COR-L47 (cell line): ENCODE results near the gene PRKG1.
A peak's percentile ranks its signal among the peaks of the same experiment; 100 is the strongest.

Experiments used
- DNase-seq: peaks from one replicate; lab custom pipeline; 2025; lab: John Stamatoyannopoulos, UW

Gene PRKG1

GRCh38 chr10:52265131-52265926 is 1191.0 kb downstream of the PRKG1 start:
- DNase-seq, result no peak

DNA sequence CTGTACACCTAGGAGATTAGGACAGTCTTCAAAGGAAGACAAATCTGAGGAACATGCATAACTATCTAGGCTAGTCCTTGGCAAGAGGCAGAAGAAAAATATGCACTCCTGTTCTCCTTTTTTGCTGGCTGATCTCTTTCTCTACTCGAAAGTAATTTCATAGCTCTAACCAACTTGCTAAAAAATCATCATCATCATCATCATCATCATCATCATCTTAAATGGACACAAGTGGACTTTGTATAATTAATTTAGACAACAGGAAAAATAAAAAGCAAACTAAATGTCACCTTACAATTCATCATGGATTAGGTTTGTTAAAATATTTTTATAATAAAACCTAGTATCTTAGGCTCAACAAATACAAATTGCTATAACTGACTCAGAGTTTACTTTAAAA is 1192.6 kb downstream of the PRKG1 start:
- no peak for DNase-seq

DNA sequence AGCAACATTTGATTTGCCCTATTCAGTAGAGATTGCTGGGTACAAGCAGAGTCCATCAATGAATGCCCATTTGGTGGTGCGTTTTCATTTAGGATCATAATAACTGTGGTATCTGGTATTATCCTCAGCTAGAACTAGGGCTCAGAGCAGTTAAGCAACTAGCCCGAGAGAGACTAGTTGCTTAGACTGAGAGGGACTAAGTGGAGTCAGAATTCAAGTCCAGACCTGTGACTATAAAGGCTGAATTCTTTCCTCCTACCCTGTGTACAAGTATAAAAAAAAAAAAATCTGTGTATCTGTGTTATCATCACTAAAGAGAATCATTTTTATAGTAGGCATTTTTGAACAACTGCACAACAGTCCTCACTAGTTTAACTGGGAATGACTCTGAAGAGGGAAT is 1194.5 kb downstream of the PRKG1 start:
- no peak for DNase-seq

GRCh38 chr10:52269233-52269632 is 1194.9 kb downstream of the PRKG1 start:
- DNase-seq, result no peak

DNA sequence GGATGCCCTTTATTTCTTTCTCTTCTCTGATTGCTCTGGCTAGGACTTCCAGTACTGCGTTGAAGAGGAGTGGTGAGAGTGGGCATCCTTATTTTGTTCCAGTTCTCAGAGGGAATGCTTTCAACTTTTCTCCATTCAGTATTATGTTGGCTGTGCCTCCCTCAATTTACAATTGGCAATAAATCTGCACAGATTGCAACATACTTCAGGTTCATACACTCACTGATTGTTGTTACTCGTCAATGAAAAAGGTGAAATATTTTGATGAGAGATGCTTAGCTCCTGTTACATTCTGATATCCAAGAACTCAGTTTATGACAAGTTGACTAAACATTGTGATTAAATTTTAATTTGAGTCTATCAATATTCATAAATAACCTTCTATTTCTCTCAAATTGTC is 1201.9 kb downstream of the PRKG1 start:
- no peak for DNase-seq

DNA sequence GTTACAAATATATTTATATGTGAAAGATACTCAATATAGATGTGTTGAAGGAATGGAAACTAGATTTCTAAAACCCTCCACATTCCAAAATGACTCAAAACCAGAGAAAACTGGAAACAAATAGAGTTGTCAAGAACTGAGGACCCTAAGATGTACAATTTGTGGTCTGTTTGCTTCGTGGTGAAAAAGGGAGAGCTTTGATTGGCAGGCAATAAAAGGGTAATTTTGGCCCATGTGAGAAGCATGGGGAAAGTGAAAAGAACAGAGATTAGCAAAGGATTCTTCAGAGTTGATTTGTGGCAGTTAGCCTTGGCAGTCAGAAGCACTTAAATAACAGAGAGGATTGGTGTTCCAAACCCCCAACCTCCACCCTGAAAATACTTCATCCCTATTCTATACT is 1202.7 kb downstream of the PRKG1 start:
- no peak for DNase-seq

DNA sequence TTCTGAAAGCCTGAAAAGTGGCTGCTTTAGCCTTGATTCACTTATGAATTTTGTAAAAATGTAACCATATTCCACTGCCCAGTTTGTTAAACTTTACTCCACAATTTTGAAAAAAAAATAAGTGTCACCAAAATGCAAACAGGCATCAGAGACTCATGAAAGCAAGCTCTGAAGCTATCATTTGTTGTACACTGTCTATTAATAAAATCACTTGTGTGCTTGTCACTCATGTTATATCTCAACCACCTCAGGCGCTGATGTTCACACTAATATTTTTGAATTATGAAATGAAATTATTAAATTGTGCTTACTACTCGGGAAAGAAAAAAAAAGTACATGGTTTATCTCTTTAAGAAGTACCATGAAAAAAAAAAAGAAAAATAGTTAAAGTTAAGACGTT is 1205.3 kb downstream of the PRKG1 start:
- no peak for DNase-seq

DNA sequence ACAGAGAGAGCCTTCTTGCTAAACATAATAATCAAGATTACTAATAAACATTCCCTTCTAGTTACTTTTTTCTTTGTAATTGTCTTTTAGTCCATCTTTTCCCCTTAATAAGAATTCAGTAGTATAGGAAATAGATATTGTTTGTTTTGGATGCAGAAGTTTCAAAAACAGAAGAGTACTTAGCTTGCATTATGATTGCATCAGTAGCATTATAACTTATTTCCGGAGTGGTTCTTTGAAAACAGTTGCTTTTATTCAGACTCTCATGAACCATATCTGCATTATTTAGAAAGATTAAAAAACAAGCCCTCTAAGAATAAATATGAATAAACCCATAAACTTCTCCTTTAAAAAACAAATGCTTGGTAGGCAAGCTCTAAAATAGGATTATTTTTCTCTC is 1205.8 kb downstream of the PRKG1 start:
- DNase-seq, result no peak

DNA sequence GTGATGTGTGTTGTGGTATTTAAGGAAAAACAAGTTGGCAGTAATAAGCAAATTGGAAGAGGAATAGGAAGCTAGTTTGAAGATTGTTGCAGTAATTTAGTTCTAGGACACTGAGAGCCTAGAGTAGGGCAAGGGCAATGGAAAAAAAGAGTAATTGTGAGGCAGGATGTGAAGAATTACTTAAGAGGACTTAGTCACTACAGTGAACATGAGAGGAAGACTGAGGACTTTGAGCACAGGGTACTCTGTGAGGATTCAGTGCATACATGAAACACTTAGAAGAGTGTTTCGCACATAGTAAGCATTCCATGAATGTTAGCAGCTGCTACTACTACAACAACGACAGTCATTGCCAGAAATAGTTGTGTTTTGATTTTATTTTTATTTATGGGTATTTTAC is 1208.9 kb downstream of the PRKG1 start:
- DNase-seq, result no peak

DNA sequence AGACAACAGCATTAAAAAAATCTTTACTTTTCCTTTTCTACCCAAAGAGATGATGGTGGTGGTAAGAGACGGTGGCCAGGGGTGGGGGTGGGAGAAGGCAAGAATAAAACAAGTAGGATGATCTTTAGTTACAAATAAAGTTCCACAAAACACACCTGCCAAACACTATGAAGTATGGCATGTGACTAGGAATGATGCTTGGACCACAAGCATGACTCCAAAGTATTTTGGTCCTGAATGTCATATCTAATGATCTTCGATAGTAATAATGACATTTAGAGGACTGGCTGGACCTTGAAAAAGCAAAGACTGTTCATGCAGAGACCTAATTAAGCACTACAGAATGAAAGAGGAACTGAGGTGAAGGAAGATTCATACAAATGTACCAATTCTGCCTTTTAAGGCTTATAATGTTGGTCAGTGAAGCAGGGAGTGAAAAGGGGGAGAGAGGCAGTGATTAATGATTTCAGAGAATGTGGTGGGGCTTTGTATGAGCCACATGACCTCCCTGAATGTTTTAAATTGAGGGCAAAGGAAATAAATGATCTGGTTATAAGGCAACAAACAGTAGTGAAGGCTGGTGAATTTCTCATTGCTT is 1210.2 kb downstream of the PRKG1 start:
- no peak for DNase-seq

GRCh38 chr10:52287866-52288265 is 1213.6 kb downstream of the PRKG1 start:
- DNase-seq, result no peak

GRCh38 chr10:52297747-52298146 is 1223.5 kb downstream of the PRKG1 start:
- no peak for DNase-seq

DNA sequence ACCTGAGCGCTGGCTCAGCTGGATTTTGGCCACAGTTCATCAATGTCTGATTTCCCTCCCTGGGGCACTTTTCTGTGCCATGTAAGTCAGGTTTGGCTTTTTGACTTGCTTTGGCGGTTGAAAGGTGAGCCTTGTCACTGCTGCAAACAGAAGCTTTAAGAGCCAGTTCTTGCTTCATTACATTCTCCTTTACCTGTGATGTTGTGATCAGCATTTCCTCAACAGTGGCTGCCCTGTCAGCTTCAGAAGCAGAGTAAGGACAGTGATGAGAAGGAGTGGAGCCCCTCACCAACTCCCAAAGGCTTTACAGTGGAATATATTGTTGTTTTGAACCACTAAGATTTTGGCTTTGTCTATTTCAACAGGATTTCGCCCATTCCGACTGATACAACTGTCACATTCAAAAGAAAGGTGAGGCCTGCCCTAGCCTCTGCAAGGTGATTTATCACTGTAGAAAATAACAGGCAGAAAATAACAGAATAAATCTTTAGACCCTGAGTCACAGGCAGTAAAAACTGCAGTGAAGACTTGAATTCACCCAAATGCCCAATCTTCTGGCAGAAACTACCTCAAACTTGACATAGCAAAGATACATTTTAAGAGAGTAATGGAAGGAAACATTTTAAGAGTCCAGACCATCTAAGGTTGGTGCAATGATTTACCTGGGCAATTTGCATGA is 1226.5 kb downstream of the PRKG1 start:
- no peak for DNase-seq

GRCh38 chr10:52308251-52309031 is 1234.2 kb downstream of the PRKG1 start:
- peak; percentile 12 for DNase-seq

- no peak for DNase-seq
Observed at GRCh38 chr10:52312942-52313255, 1238.6 kb downstream of the PRKG1 start.

DNA sequence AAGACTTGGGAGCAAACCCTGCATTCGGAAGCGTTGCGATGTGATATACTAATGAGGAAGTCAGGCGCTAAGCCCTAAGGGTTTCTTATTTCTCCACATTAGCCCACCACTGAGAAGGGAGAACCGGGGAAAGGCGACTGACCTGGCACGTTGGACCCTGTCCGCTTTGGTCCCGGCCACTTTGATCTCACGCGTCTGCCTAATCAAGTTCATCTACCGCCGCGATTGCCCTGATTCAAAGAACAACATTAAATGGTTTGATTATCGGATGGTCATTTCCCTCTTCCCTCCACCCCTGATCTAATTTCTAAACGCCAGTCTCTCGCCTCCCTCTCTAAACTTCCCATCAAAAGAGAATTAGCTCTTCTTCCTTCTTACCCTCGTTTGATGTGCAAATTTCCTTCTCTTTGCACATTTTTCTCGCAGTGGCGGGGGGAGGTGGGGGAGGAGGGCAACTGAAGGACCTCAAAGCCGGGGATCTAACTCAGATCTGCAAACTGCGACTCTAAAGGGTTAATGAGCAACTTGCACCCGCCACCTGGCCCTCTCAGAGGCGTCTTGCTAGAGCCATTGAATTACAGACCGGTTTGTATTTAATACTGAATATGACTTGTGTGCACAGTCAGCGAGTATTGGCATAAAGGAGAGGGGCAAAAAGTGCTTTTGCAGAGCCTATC is 1239.1 kb downstream of the PRKG1 start:
- no peak for DNase-seq

- DNase-seq, result no peak
Observed at GRCh38 chr10:52313933-52314821, 1239.9 kb downstream of the PRKG1 start, which contains the start of gene DKK1. Gene DKK1, plus strand, starts transcription at chr10:52314281. Its CDS starts 154 bp downstream, at chr10:52314435.

DNA sequence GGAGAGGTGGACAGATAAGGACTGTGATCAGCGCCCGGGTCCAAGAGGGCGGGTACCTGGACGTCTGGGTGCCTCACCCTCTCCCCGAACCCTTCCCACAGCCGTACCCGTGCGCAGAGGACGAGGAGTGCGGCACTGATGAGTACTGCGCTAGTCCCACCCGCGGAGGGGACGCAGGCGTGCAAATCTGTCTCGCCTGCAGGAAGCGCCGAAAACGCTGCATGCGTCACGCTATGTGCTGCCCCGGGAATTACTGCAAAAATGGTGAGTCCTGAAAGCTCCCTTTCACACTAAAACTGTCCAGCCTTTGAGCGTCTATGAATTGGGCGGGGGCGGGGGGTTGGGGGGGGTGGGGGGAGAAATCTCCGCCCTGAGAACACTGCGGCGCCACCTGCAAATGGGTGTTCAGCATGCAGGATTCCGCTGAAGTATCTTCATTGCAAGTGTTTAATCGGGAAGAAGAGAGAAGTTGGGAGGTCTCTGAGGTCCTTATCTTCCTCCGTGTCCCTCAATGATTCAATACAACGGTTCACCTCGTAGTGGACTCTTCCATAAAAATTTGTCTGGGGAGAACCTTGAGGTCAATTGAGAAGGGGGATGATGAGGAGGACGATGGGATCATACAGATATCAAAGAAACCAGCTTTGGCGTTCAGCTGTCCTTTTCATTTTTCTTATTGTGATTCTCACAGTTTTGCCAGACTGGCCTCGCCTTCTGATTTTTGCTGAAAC is 1240.7 kb downstream of the PRKG1 start:
- no peak for DNase-seq

DNA sequence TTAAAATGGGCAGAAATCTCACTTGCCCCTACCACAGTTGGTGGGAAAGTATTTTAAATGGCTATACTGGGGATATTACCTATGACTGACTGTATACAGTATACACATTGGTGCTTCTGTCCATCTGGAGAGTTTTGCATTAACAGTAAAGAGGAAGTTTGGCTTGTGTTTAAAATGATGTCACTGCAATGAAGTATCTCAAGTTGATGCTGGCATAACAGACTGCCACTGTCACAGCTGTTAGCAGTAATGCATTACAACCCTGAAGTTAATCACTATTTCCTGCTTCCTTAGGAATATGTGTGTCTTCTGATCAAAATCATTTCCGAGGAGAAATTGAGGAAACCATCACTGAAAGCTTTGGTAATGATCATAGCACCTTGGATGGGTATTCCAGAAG is 1241.7 kb downstream of the PRKG1 start:
- DNase-seq, result no peak

DNA sequence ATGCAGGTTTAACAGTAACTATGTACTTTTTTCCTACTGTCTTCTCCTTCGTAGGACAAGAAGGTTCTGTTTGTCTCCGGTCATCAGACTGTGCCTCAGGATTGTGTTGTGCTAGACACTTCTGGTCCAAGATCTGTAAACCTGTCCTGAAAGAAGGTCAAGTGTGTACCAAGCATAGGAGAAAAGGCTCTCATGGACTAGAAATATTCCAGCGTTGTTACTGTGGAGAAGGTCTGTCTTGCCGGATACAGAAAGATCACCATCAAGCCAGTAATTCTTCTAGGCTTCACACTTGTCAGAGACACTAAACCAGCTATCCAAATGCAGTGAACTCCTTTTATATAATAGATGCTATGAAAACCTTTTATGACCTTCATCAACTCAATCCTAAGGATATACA is 1242.2 kb downstream of the PRKG1 start:
- DNase-seq, result no peak
